HL-60/S4 treated with retinoic acid at 250 ng/mL for 4 days and 3 days (cell line): ENCODE measurements around the gene RPS8.

Source experiments
- in situ Hi-C: fragments of 300-500 bp; cut with MboI; formaldehyde crosslinking; loops from 2 replicates; pipeline ENCODE4 v1.7.0; 2022; ENCODE audit warnings: low sequenced_read_pairs

The RPS8 gene

DNA sequence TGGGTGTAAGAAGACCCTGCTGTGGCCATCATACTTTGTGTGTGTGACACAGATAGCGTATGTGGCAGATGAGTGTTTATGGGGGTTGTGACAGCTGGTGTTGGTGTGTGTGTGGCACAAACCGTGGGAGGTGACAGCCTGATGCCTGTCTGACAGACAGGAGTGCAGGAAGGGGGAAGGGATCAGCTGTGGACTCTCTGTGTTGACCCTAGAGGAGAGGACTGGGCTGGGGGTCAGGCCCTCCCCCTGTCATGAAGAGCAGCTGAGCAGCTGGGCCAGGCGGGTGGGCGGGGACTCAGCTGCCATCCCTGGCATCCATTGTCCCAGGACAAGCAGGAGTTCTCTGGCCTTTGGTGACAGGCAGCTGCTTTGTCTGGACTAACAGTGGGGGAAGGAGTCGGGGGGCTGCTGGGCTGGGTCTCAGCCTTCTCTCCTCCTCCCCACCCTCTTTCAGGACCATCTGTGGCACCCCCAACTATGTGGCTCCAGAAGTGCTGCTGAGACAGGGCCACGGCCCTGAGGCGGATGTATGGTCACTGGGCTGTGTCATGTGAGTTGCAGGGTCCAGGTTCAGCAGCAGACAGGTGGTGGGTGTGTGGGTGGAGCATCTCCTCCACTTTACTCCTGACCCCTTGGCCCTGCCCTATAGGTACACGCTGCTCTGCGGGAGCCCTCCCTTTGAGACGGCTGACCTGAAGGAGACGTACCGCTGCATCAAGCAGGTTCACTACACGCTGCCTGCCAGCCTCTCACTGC lies 27.1 kb downstream of the RPS8 start:
- in situ Hi-C loops, result loop anchor here (25.0 kb wide), 1 partner anchor 210 kb away; the partner anchor contains the start of genes HECTD3 and UROD

DNA sequence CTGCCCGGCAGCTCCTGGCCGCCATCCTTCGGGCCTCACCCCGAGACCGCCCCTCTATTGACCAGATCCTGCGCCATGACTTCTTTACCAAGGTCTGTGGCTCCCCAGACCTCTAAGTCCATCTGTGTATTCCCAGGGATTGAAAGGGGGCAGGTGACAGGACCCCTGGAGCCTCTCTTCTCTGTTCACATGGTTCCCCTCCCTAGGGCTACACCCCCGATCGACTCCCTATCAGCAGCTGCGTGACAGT lies 27.6 kb downstream of the RPS8 start:
- in situ Hi-C loops, result loop anchor here (25.0 kb wide), 1 partner anchor 209 kb away; the partner anchor contains the start of genes HECTD3 and UROD

DNA sequence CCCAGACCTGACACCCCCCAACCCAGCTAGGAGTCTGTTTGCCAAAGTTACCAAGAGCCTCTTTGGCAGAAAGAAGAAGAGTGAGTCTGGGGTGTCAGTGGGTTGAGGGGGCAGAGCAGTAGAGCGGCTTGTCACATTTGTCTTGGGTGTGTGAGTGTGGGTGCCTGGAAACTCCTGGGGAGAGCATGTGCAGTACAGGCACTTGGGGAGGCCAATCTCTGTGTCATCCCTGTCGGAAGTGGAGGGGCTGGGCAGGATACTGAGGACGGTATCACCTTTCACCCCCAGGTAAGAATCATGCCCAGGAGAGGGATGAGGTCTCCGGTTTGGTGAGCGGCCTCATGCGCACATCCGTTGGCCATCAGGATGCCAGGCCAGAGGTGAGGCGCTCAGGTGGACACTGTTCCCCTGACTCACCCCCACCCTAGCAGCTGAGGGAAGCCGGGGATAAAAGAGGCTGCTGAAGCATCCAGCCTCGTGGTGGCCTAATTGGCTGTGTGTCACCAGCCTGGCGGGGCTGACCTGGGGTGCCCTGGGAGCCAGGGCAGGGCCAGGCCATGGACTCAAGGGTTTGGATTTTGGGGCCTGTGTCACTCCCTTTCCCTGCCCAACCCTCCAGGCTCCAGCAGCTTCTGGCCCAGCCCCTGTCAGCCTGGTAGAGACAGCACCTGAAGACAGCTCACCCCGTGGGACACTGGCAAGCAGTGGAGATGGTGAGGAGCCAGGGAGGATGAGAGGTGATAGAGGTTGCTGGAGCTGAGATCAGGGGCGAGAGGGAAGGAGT lies 28.2 kb downstream of the RPS8 start:
- in situ Hi-C loops, result loop anchor here (25.0 kb wide), 1 partner anchor 209 kb away; the partner anchor contains the start of genes HECTD3 and UROD

DNA sequence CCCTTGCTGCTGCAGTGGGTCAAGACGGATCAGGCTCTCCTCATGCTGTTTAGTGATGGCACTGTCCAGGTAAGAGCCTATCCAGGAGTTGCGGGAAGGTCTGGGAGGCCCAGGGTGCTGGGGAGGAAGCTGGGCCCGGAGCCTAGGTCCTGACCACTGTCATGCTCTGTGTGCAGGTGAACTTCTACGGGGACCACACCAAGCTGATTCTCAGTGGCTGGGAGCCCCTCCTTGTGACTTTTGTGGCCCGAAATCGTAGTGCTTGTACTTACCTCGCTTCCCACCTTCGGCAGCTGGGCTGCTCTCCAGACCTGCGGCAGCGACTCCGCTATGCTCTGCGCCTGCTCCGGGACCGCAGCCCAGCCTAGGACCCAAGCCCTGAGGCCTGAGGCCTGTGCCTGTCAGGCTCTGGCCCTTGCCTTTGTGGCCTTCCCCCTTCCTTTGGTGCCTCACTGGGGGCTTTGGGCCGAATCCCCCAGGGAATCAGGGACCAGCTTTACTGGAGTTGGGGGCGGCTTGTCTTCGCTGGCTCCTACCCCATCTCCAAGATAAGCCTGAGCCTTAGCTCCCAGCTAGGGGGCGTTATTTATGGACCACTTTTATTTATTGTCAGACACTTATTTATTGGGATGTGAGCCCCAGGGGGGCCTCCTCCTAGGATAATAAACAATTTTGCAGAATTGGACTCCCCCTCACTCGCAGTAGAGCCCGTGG lies 30.1 kb downstream of the RPS8 start:
- in situ Hi-C loops, result loop anchor here (25.0 kb wide), 1 partner anchor 207 kb away; the partner anchor contains the start of genes HECTD3 and UROD

DNA sequence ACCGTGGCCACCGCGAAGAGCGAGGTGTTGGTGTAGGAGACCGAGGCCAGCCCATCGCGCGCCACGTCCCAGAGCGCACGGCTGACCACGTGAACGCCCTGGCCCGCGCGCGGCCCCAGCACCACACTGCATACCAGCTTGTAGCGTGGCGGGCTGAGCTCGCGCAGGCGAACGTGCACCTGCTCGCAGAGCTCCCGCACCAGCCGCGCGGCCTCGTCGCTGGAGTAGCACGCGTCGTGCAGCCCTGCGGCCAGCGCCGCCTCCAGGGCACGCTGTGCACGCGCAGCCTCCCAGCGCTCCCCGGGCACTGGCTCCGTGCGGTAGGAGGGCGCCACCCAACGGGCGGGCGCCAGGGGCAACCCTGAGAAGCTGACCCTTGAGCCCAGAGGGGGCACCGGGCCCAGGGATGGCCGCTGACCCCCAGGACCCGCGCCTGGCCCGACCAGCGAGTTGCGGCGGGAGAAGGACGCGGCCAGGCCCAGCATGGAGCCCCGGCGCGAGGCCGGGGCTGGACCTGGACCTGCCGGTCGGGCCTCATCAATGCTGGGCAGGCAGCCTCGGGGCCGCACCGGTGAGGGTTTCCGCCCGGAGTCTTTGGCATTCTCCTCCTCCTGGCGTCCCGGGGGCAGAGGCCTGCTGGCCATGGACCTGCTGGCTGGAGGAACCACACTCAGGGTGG lies 30.8 kb downstream of the RPS8 start:
- in situ Hi-C loops, result loop anchor here (25.0 kb wide), 1 partner anchor 206 kb away; the partner anchor contains the start of genes HECTD3 and UROD

DNA sequence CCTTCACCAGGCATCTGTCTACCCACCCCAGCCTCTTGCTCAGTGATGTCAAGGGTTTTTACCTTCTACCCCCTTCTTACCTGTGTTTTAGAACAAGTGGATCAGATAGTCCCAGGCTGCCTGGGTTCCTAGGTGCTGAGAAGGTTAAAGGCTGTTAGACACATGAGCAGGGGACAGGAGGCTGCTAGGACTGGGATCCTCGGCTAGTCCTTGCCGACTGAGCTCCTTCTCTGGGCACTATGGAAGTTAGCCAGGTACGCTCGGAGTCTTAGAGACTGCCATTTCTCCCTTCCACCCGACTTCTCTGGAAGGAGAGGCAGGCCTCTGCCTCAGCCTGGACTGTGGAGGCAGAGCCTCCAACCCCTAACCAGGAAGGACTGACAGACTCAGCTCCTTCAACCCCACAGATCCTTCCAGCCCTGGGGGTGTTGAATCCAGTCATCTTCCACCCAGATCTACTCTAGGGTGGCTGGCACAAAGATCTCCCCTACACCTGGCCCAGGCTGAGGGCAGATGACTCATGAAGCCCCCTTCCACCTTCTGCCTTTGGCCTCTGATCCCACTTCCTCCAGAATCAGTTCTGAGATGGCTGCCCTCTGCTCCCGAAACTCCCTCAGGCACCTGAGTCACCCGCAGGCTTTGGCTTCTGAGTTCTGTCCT lies 31.5 kb downstream of the RPS8 start, which contains the start of gene DYNLT4:
Gene DYNLT4, minus strand, starts transcription at position 648 of the 660 bp plus-strand sequence. CDS start 683 bp downstream, outside the sequence.
- in situ Hi-C loops, result loop anchor here (25.0 kb wide), 1 partner anchor 205 kb away; the partner anchor contains the start of genes HECTD3 and UROD

DNA sequence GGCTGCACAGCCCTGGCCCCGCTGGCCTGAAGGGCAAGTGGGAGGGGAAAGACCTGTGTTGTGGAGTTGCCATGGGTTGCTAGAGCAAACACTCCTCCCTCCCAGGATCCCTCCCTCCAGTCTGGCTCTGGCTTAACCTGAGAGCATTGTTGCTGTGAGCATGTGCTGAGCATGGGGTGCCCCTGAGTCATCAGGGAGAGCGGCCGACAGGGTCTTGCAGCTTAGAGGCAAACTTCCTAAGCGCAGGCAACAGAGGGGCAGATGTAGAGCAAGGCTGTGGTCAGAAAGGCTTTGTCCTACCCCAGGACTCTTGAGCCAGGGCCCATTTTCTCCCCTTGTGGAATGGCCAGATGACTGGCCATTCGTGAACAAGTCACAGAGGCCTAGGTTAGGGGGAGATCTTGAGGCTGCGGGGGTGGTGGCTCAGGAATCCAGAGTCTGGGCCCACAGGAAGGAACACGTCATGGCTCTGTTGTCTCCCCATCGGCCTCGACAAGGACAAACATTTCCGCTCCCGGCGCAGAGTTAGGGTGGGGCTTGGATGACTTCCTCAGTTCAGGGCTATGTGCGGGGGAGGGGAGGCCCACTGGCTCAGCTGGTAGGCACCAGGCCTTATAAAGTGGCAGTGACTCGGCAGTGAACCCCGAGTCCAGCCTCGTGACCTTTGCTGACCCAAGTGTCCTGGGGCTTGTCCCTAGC lies 32.2 kb downstream of the RPS8 start:
- in situ Hi-C loops, result loop anchor here (25.0 kb wide), 1 partner anchor 205 kb away; the partner anchor contains the start of genes HECTD3 and UROD

DNA sequence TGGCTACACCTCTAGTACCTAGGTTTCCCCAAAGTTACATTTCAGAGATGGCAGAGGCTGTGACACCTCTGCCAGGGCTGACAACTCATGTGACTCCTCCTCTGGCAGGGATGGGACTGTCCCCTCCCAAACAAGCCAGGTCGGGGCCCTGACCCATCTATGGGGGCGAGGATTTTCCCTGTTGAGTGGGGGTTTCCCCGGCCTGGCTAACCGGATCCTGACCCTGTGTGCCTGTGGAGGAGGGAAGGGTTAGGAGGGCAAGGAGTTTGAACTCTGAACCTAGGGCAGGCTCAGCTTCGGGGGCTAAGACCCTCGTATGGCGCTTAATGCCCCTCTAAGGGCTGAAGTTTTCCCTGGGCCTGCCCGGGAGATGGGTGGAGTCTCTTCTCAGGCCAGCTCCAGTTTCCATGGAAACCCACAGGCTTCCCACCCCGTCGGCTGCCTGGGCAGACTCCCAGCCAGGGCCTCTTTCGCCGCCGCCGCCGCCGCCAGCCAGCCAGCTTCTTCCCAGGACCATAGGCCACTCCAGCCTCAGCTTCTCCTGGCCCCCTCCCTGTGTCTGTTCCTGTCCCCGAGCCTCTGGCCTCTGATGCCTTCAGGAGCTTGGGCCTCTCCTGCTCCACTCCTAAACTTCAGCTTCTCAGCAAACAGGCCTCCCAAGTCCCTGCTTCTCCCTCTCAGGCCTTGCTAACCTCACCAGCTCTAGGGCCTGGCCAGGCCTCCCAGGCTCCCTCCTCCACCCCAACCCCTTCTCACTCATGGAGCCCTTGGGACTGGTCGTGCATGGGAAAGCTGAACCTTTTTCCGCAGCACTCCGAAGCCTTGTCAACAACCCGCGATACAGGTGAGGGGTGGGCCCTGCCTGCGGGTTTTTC lies 33.0 kb downstream of the RPS8 start, which contains the start of gene BTBD19:
Gene BTBD19, plus strand, starts transcription at position 461 of the 875 bp plus-strand sequence. Its CDS starts 298 bp downstream, at position 759.
- in situ Hi-C loops, result loop anchor here (25.0 kb wide), 1 partner anchor 204 kb away; the partner anchor contains the start of genes HECTD3 and UROD

DNA sequence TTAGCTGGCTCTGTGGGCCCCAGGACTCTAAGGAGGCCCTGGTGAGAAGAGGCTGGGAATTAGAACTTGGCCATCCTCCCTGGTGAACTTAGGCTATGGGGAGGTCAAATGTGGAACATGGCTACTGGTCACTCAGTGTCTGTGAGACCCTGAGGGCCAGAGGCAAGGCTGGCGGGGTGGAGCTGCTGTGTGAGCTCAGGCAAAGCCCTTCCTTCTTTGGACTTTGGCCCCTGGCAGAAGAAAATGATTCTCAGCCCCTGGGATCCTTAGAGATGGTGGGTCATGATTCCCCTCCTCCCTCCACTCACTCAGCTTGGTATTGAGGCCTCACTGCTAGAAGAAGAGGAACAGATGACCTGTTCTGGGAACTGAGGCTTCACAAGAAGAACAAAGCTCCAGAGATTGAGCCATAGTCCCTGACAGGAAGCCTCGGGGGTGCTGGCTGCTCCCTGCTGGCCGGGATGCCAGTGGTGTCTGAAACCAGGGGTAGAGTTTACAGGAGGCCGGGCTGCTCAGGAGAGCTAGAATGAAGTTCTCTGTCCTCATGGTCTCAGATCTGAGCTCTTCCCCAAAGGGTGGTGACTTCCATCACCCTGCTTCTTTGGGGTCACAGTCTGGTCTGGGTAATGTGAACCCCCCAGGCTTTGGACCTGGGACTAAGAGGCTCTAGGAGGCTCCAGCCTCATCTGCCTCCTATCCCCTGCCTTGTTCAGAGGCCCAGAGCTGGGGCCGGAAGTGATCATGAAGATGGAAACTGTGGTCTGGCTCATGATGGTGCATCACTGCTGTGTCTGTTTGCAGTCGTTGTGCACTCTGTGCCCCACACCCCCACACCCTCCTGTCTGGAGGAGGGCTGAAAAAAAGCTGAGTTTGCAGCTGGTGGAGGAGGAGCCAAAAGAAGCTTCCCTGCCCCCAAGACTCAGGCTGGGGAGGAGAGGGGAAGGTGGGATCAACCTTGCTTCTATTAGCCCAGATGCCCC lies 33.9 kb downstream of the RPS8 start:
- in situ Hi-C loops, result loop anchor here (25.0 kb wide), 1 partner anchor 203 kb away; the partner anchor contains the start of genes HECTD3 and UROD

DNA sequence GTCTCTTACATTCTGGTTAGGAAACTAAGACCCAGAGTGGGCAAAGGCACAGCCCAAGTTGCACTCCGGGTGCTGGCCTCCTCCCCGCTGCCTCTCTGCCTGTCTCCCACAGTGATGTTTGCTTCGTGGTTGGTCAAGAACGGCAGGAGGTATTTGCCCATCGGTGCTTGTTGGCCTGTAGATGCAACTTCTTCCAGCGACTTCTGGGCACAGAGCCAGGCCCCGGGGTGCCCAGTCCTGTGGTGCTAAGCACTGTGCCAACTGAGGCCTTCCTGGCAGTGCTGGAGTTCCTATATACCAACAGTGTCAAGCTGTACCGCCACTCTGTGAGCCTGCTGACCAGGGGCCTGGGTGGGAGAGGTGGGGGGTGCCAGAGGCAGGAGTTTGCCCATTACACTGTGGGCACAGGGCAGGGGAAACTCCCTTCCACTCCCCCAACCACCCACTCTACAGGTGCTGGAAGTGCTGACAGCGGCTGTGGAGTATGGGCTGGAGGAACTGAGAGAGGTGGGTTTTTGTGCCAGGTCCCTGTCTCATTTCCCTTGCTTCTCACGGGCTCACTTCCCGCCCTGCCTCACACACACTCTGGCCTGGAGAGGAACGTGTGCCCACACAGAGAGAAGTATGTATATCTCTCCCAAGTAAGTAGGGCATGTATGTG lies 34.9 kb downstream of the RPS8 start:
- in situ Hi-C loops, result loop anchor here (25.0 kb wide), 1 partner anchor 202 kb away; the partner anchor contains the start of genes HECTD3 and UROD

DNA sequence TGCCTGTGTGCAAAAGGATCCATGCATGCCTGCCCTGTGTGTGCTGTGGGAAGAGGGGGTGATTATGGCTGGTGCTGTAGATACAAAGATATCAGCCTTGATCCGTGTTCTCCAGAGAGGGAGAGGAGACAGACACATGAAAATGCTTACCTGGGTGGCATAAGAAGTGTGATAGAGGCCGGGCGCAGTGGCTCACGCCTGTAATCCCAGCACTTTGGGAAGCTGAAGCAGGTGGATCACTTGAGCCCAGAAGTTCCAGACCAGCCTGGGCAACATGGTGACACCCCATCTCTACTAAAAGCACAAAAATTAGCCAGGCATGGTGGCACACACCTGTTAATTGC lies 35.4 kb downstream of the RPS8 start:
- in situ Hi-C loops, result loop anchor here (25.0 kb wide), 1 partner anchor 202 kb away; the partner anchor contains the start of genes HECTD3 and UROD

DNA sequence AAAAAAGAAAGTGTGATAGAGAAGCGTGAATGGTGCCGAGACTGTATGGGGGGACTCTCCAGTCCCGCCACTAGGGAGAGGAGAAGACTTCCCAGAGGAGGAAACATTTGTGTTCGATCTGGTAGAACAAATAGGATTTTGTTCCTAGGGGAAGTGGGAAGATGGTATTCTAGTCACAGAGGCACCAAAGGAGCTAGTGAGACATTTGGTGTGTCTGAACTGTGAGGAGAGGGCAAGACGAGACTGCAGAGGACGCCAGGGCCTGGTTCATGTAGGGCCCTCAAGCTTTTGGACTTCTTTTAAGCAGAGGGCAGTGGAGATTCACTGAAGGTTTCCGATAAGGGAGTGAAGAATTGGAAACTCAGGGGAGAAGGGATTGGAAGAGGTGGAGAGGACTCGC lies 35.9 kb downstream of the RPS8 start:
- in situ Hi-C loops, result loop anchor here (25.0 kb wide), 1 partner anchor 201 kb away; the partner anchor contains the start of genes HECTD3 and UROD

DNA sequence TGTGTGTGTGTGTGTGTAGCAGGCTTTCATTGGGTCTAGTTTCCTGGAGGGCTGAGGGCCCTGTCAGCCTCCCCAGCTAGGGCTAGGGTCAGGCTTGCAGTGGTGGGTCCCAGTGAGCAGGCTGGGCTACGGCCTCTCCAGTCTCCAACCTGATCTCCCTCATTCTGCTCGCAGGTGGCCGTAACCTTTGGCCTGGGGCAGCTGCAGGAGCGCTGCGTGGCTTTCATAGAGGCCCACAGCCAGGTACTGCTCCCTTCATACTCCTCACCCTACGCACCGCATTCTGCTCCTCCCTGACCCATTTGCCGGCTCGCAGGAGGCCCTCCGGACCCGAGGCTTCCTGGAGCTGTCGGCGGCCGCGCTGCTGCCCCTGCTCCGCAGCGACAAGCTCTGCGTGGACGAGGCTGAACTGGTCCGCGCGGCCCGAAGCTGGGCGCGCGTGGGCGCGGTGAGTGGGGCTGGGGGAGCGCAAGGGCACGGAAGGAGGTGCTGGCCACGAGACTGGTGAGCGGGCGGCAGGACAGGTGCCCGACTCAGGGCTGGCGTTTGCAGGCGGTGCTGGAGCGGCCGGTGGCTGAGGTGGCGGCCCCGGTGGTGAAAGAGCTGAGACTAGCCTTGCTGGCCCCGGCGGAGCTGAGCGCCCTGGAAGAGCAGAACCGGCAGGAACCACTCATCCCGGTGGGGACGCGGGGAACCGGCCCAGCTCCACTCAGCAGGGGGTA lies 37.6 kb downstream of the RPS8 start:
- in situ Hi-C loops, result loop anchor here (25.0 kb wide), 1 partner anchor 199 kb away; the partner anchor contains the start of genes HECTD3 and UROD

DNA sequence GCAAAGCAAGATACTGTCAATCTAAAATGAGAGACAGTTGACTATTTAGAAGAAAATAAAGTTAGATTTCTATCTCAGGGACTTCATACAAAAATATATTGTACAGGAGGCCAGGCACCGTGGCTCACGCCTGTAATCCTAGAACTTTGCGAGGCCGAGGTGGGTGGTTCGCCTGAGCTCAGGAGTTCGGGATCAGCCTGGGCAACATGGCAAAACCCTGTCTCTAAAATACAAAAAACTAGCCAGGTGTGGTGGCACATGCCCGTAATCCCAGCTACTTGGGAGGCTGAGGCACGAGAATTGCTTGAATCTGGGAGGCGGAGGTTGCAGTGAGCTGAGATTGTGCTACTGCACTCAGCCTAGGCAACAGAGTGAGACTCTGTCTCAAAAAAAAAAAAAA lies 40.6 kb downstream of the RPS8 start:
- in situ Hi-C loops, result loop anchor here (25.0 kb wide), 1 partner anchor 196 kb away; the partner anchor contains the start of genes HECTD3 and UROD

DNA sequence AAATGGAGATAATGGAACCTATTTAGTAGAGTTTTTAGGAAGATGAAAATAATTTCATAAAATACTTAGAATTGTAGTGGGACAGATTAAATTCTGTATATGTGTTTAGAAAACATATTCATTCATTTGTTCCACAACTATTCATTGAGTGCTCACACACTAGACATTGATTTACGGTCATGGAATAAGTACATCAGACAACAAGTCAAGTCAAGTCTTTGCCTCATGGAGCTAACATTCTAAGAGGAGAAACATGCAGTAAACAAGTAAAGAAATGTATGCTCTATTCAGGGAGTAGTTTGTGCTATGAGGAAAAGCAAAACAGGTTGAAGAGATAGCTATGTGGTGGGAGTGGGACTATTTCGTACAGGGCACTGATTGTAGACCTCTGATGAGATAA lies 42.0 kb downstream of the RPS8 start:
- in situ Hi-C loops, result loop anchor here (25.0 kb wide), 1 partner anchor 195 kb away; the partner anchor contains the start of genes HECTD3 and UROD
